Lower lobe of right lung (tissue), 2 donors: ENCODE measurements around the gene PDK3. TPM values are rescaled to one million over a fixed set of nuclear protein-coding genes. Genes with fewer than 3 reads are reported as not detected.

Experiments
- ATAC-seq, 2 donors: fragments of 200-7000 bp; cut with Tn5 transposase; one replicate each; pipeline ENCODE4 v1.9.1; 2020 to 2022; ENCODE audit warnings: mild to moderate bottlenecking in 2 of 2, moderate library complexity in 2 of 2
- DNase-seq: peaks from one replicate; pipeline ENCODE4 v3.0.0-alpha.2; 2020
- H3K27ac ChIP-seq: fragments of 200-600 bp; one replicate; pipeline ENCODE4 v1.8.0; 2022
- H3K27me3 ChIP-seq: fragments of 200-600 bp; one replicate; pipeline ENCODE4 v1.8.0; 2022; ENCODE audit warnings: low read depth
- H3K36me3 ChIP-seq: fragments of 200-600 bp; one replicate; pipeline ENCODE4 v1.8.0; 2022; ENCODE audit warnings: mild to moderate bottlenecking
- H3K4me1 ChIP-seq: fragments of 200-600 bp; one replicate; pipeline ENCODE4 v1.8.0; 2022
- H3K4me3 ChIP-seq: fragments of 200-600 bp; one replicate; pipeline ENCODE4 v1.8.0; 2022; ENCODE audit warnings: mild to moderate bottlenecking
- H3K9me3 ChIP-seq: fragments of 200-600 bp; one replicate; pipeline ENCODE4 v1.8.0; 2022
- CTCF ChIP-seq: fragments of 200-600 bp; IDR thresholded peaks from one replicate; pipeline ENCODE4 v1.8.0; 2022; ENCODE audit warnings: antibody characterized with exemption, mild to moderate bottlenecking
- intact Hi-C: fragments of 100-400 bp; cut with DNase I; formaldehyde crosslinking; loops from one replicate; pipeline ENCODE4 v1.11.0; 2022
- total RNA-seq: library from RNA; stranded (reverse); fragmentation: NEBNext Ultra II Directional; extraction: Animal tissue kit (Norgen Biotek cat#: 25700); gene quantifications from one replicate; pipeline ENCODE4 v1.2.1, GENCODE V29; 2021
- donor health status: DM: no; HTN: yes; CAD: no; lungs with severe emphysema.

Gene PDK3
- total RNA-seq, 1 donor from 2014 or later, result 22.3 TPM

GRCh38 chrX:24426340-24426913, 38.7 kb upstream of the PDK3 start:
- ATAC-seq (no peak), DNase-seq (no peak)
- no peak for TF ChIP-seq CTCF
- Histone ChIP-seq H3K36me3 (no peaks in the 10 kb centered on the region), H3K27ac (no peak overlapping the region), H3K9me3 (no peaks in the 10 kb centered on the region), H3K4me1 (no peaks in the 10 kb centered on the region), H3K4me3 (no peak overlapping the region), H3K27me3 (no peaks in the 10 kb centered on the region)
- intact Hi-C loops, result no loop called here

- TF ChIP-seq CTCF, result no peak
- Histone ChIP-seq H3K9me3 (no peaks in the 10 kb centered on the region), H3K27ac (no peak overlapping the region), H3K36me3 (no peaks in the 10 kb centered on the region), H3K4me1 (no peaks in the 10 kb centered on the region), H3K27me3 (no peaks in the 10 kb centered on the region), H3K4me3 (no peak overlapping the region)
- ATAC-seq (no peak), DNase-seq (no peak)
- intact Hi-C loops, result no loop called here
Observed at GRCh38 chrX:24426921-24427746, 38.0 kb upstream of the PDK3 start.

GRCh38 chrX:24427747-24428019, 37.4 kb upstream of the PDK3 start:
- no peaks in the 10 kb centered on the region for H3K4me1 ChIP-seq
- intact Hi-C loops, result no loop called here
- H3K36me3 ChIP-seq, result no peaks in the 10 kb centered on the region
- ATAC-seq (no peak), DNase-seq (no peak)
- no peaks in the 10 kb centered on the region for H3K9me3 ChIP-seq
- H3K27ac ChIP-seq, result no peak overlapping the region
- no peak overlapping the region for H3K4me3 ChIP-seq
- no peaks in the 10 kb centered on the region for H3K27me3 ChIP-seq
- TF ChIP-seq CTCF, result no peak

- no peak for TF ChIP-seq CTCF
- Histone ChIP-seq H3K36me3 (no peaks in the 10 kb centered on the region), H3K4me3 (no peak overlapping the region), H3K4me1 (no peaks in the 10 kb centered on the region), H3K27me3 (no peaks in the 10 kb centered on the region), H3K27ac (no peak overlapping the region), H3K9me3 (no peaks in the 10 kb centered on the region)
- ATAC-seq (no peak), DNase-seq (no peak)
- intact Hi-C loops, result no loop called here
Observed at GRCh38 chrX:24428516-24428915, 36.6 kb upstream of the PDK3 start.

GRCh38 chrX:24435060-24435459, 30.0 kb upstream of the PDK3 start:
- Histone ChIP-seq H3K4me3 (no peak overlapping the region), H3K27me3 (no peaks in the 10 kb centered on the region), H3K9me3 (no peaks in the 10 kb centered on the region), H3K36me3 (no peaks in the 10 kb centered on the region), H3K4me1 (no peaks in the 10 kb centered on the region), H3K27ac (no peak overlapping the region)
- intact Hi-C loops, result no loop called here
- TF ChIP-seq CTCF, result no peak
- ATAC-seq (no peak), DNase-seq (no peak)
